K562 (cell line): Measurements from ENCODE around the gene COPA. TPM values are rescaled to one million over a fixed set of nuclear protein-coding genes. Genes with fewer than 3 reads are reported as not detected.

ENCODE experiments used
- ASH1L ChIP-seq: fragments of 450-650 bp; IDR thresholded peaks from 2 replicates; pipeline ENCODE4 v1.6.1; 2018; ENCODE audit warnings: borderline replicate concordance, mild to moderate bottlenecking, low read depth; ENCODE audit not compliant: partially characterized antibody
- BDP1 ChIP-seq: IDR thresholded peaks from 3 replicates; pipeline ENCODE4 v1.6.1; 2011; ENCODE audit not compliant: insufficient read length, insufficient read depth
- CBX3 ChIP-seq, 2 experiments: IDR thresholded peaks; 1 replicate in 1 of 2; 2 replicates in 1 of 2; pipeline ENCODE4 v1.6.1; 2012; ENCODE audit warnings: inconsistent platforms in 2 of 2, low read length in 2 of 2, borderline replicate concordance in 1 of 2, control low read depth in 1 of 2
- CCNT2 ChIP-seq: IDR thresholded peaks from 2 replicates; pipeline ENCODE4 v1.6.1; 2011; ENCODE audit warnings: borderline replicate concordance, low read depth, mild to moderate bottlenecking, moderate library complexity, mixed read lengths, low read length; ENCODE audit not compliant: insufficient read length; ENCODE audit errors: extremely low read depth
- FOXK2 ChIP-seq, 2 experiments: fragments of 450-650 bp; IDR thresholded peaks in 1 of 2; conservative IDR thresholded peaks in 1 of 2; 2 replicates each; pipeline ENCODE4 v1.6.1; 2016; ENCODE audit warnings: low read depth in 2 of 2, mild to moderate bottlenecking in 1 of 2
- HDGF ChIP-seq: fragments of 450-650 bp; IDR thresholded peaks from 2 replicates; pipeline ENCODE4 v1.6.1; 2016
- HNRNPUL1 ChIP-seq: fragments of 200-400 bp; formaldehyde crosslinking; IDR thresholded peaks from 2 replicates; pipeline ENCODE4 v1.6.1; 2017; ENCODE audit warnings: low read length
- MEIS2 ChIP-seq: fragments of 450-650 bp; IDR thresholded peaks from 2 replicates; pipeline ENCODE4 v1.6.1; 2014; ENCODE audit warnings: mild to moderate bottlenecking; ENCODE audit not compliant: partially characterized antibody
- POLR2AphosphoS2 ChIP-seq: IDR thresholded peaks from 2 replicates; pipeline ENCODE4 v1.6.1; 2012; ENCODE audit warnings: low read length, improper control_type of control experiment
- RBM34 ChIP-seq: fragments of 200-400 bp; formaldehyde crosslinking; IDR thresholded peaks from 2 replicates; pipeline ENCODE4 v1.6.1; 2018; ENCODE audit warnings: low read length, borderline replicate concordance; ENCODE audit not compliant: insufficient read depth
- SMARCC2 ChIP-seq: fragments of 450-650 bp; IDR thresholded peaks from 2 replicates; pipeline ENCODE4 v1.6.1; 2017; ENCODE audit warnings: antibody characterized with exemption, moderate library complexity, mild to moderate bottlenecking, low read depth
- STAG1 ChIP-seq: sonication (generic); formaldehyde crosslinking; IDR thresholded peaks from 2 replicates; pipeline ENCODE4 v1.5.0; 2020; ENCODE audit warnings: missing genetic modification reagents, borderline replicate concordance
- ZBED1 ChIP-seq: IDR thresholded peaks from 2 replicates; pipeline ENCODE4 v1.6.1; 2014
- ZBTB7A ChIP-seq: IDR thresholded peaks from 2 replicates; pipeline ENCODE4 v1.6.1; 2011; ENCODE audit warnings: low read depth, mild to moderate bottlenecking, low read length, moderate library complexity, borderline replicate concordance; ENCODE audit not compliant: control insufficient read depth
- ZNF3 ChIP-seq: fragments of 250-450 bp; sonication (Bioruptor Pico); IDR thresholded peaks from 2 replicates; pipeline ENCODE4 v1.5.0; 2021; ENCODE audit warnings: mild to moderate bottlenecking, moderate library complexity
- polyA plus RNA-seq, 8 experiments: library from polyadenylated mRNA; depleted of rRNA in 4 of 8; stranded (reverse) in 5 of 8; unstranded in 3 of 8; fragments of >200 nt; fragmentation: Nextera tagmentation in 2 of 8; fragmentation: Illumina TruSeq in 1 of 8; extraction: Ambion mirVana in 2 of 8; extraction: Trizol in 1 of 8; gene quantifications; 2 replicates each; pipeline versions ENCODE4 v1.2.1 to v1.2.3, GENCODE V29; 2011 to 2014; ENCODE audit warnings: inconsistent platforms in 1 of 8, missing spikeins in 1 of 8
- total RNA-seq, 7 experiments: library from RNA; depleted of rRNA in 6 of 7; stranded (reverse); fragments of >200 nt in 6 of 7; fragmentation: Illumina TruSeq in 2 of 7; extraction: Trizol in 2 of 7; gene quantifications; 2 replicates each; pipeline versions ENCODE4 v1.2.1 to v1.2.3, GENCODE V29; 2011 to 2021; ENCODE audit warnings: low replicate concordance in 1 of 7
- TF ChIP-seq, protein P1 (sequence below): sonication (generic); formaldehyde crosslinking; IDR thresholded peaks from 2 replicates; pipeline ENCODE4 v1.8.1; 2023; ENCODE audit warnings: mild to moderate bottlenecking, missing genetic modification reagents
- TF ChIP-seq, protein P2 (sequence below): fragments of 450-650 bp; formaldehyde crosslinking; IDR thresholded peaks from 2 replicates; pipeline ENCODE4 v1.4.0; 2020; ENCODE audit warnings: mild to moderate bottlenecking, mixed read lengths
- TF ChIP-seq, protein P3 (sequence below): fragments of 250-450 bp; sonication (Bioruptor Pico); IDR thresholded peaks from 2 replicates; pipeline ENCODE4 v1.4.0; 2020; ENCODE audit warnings: borderline replicate concordance
- TF ChIP-seq, protein P4 (sequence below): IDR thresholded peaks from 2 replicates; pipeline ENCODE4 v1.6.1; 2016; ENCODE audit warnings: missing genetic modification characterization, missing compliant biosample characterization
- TF ChIP-seq, protein P5 (sequence below), 2 experiments: fragments of 250-450 bp in 1 of 2; fragments of 450-650 bp in 1 of 2; sonication (Bioruptor Pico) in 1 of 2; IDR thresholded peaks; 2 replicates each; pipeline versions ENCODE4 v1.6.1 to v1.8.0; 2016 to 2021; ENCODE audit warnings: mild to moderate bottlenecking in 2 of 2, moderate library complexity in 2 of 2, missing compliant biosample characterization in 1 of 2, missing genetic modification characterization in 1 of 2

COPA gene
- total and polyA plus RNA-seq, 9 of the 15 experiments (the other 6 are each of a cell fraction or from before 2014, with no cell fraction given) = 49.8 to 222 (median 110) TPM

DNA sequence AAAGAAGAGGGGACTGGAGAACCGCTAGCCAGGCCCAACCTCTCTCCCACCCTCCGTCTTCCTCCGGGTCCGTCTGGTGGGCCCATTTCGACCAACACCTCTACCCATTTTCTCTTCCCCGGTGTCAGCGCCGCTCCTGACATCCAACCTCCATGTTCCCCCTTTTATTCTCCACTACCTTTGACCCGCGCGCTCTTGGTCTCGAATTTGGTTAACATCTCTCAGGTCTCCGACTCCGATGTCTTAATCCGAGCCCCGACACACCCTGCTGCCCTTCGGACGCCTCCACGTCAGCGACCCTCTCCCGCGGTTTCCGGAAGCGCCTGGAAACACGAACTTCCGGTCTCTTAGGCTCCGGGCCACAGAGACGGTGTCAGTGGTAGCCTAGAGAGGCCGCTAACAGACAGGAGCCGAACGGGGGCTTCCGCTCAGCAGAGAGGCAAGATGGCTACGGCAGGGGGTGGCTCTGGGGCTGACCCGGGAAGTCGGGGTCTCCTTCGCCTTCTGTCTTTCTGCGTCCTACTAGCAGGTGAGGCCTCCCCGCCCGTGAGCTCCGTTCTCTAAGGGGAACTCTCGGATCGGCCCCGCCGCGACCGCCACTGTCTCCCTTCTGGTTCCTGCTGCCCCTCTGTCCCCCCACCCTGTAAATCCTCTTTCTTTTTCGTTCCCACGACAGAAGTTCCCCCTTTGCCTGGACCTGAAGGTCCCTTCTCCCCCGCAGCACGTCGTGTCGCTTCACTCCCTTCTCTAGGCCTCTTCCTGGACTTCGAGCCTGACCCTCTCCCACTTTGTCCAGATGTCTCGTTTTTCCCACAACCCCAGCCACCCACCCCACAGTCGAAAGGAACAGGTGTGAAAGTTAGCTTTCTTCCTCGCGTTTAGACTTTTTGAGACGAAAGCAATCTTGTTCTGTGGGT is at the start of gene COPA, which contains the start of gene NCSTN (continued):
- TF ChIP-seq, protein P1, sequence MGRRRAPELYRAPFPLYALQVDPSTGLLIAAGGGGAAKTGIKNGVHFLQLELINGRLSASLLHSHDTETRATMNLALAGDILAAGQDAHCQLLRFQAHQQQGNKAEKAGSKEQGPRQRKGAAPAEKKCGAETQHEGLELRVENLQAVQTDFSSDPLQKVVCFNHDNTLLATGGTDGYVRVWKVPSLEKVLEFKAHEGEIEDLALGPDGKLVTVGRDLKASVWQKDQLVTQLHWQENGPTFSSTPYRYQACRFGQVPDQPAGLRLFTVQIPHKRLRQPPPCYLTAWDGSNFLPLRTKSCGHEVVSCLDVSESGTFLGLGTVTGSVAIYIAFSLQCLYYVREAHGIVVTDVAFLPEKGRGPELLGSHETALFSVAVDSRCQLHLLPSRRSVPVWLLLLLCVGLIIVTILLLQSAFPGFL (CRISPR knock-in tag) = no peak
- TF ChIP-seq, protein P2, sequence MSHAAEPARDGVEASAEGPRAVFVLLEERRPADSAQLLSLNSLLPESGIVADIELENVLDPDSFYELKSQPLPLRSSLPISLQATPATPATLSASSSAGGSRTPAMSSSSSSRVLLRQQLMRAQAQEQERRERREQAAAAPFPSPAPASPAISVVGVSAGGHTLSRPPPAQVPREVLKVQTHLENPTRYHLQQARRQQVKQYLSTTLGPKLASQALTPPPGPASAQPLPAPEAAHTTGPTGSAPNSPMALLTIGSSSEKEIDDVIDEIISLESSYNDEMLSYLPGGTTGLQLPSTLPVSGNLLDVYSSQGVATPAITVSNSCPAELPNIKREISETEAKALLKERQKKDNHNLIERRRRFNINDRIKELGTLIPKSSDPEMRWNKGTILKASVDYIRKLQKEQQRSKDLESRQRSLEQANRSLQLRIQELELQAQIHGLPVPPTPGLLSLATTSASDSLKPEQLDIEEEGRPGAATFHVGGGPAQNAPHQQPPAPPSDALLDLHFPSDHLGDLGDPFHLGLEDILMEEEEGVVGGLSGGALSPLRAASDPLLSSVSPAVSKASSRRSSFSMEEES (CRISPR knock-in tag) = no peak
- TF ChIP-seq STAG1 (CRISPR knock-in tag) (no peak), ASH1L (peak; percentile 44), FOXK2 (conservative IDR thresholded peaks at IDR 0.05 in 1 of 2, IDR thresholded peaks at IDR 0.05 in 1 of 2; ENCODE audit: low read depth in 2 of 2) (peak; percentile 49 to 56; a peak in 2 of 4 replicates), RBM34 (no peak), BDP1 (no peak), MEIS2 (peak; percentile 40), CCNT2 (no peak), CBX3 (IDR thresholded peaks at IDR 0.05; ENCODE audit: borderline replicate concordance in 1 of 2, low read length in 2 of 2) (peak in 1 of 2 experiments; percentile 66; a peak in 1 of 3 replicates), POLR2AphosphoS2 (peak; percentile 55; the same call in 1 of the 2 replicates), ZBED1 (no peak), ZBTB7A (peak; percentile 87), SMARCC2 (no peak), HDGF (0 out of 2 replicates have a peak, but pooled peaks have one; percentile 24), ZNF3 (CRISPR knock-in tag) (no peak), HNRNPUL1 (no peak)
- TF ChIP-seq, protein P3, sequence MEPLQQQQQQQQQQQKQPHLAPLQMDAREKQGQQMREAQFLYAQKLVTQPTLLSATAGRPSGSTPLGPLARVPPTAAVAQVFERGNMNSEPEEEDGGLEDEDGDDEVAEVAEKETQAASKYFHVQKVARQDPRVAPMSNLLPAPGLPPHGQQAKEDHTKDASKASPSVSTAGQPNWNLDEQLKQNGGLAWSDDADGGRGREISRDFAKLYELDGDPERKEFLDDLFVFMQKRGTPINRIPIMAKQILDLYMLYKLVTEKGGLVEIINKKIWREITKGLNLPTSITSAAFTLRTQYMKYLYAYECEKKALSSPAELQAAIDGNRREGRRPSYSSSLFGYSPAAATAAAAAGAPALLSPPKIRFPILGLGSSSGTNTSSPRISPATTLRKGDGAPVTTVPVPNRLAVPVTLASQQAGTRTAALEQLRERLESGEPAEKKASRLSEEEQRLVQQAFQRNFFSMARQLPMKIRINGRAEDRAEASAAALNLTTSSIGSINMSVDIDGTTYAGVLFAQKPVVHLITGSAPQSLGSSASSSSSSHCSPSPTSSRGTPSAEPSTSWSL (CRISPR knock-in tag) = no peak
- TF ChIP-seq, protein P4, sequence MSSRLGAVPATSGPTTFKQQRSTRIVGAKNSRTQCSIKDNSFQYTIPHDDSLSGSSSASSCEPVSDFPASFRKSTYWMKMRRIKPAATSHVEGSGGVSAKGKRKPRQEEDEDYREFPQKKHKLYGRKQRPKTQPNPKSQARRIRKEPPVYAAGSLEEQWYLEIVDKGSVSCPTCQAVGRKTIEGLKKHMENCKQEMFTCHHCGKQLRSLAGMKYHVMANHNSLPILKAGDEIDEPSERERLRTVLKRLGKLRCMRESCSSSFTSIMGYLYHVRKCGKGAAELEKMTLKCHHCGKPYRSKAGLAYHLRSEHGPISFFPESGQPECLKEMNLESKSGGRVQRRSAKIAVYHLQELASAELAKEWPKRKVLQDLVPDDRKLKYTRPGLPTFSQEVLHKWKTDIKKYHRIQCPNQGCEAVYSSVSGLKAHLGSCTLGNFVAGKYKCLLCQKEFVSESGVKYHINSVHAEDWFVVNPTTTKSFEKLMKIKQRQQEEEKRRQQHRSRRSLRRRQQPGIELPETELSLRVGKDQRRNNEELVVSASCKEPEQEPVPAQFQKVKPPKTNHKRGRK = no peak
- TF ChIP-seq, protein P5, sequence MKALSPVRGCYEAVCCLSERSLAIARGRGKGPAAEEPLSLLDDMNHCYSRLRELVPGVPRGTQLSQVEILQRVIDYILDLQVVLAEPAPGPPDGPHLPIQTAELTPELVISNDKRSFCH (CRISPR knock-in tag; IDR thresholded peaks at IDR 0.05) = no peak
- TF ChIP-seq, protein P5 (tag; IDR thresholded peaks at IDR 0.05) = peak; percentile 84; the same call in 1 of the 2 replicates
